ENCODE measurements around the gene MAVS.
"Not testable (repeated sequence)": the region's sequence is repeated elsewhere in the genome, so short reads cannot be mapped to it uniquely, and the experiment has no call there.

The MAVS gene

GRCh38 chr20:3847429-3847940 is 851 bp downstream of the MAVS start:
- no peak for DNase-seq (ENCODE audit: low read depth in 2 of 2)

GRCh38 chr20:3848565-3848964 is 1.9 kb downstream of the MAVS start:
- no peak for DNase-seq (ENCODE audit: low read depth in 2 of 2)

DNA sequence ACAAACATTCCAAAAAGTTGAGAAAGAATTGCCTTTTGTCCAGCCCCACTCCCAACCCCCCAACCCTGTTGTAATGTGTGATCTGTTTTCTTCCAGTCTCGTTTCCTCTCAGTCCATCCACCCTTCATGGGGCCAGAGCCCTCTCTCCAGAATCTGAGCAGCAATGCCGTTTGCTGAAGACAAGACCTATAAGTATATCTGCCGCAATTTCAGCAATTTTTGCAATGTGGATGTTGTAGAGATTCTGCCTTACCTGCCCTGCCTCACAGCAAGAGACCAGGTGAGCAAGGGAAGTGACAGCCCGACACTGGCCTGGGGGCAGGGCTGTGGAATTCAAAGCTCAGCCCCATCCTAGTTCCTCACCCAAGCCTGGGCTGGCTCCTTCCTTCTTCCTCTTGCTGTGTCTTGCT is 7.8 kb downstream of the MAVS start:
- no peak for DNase-seq (ENCODE audit: low read depth in 2 of 2)

DNA sequence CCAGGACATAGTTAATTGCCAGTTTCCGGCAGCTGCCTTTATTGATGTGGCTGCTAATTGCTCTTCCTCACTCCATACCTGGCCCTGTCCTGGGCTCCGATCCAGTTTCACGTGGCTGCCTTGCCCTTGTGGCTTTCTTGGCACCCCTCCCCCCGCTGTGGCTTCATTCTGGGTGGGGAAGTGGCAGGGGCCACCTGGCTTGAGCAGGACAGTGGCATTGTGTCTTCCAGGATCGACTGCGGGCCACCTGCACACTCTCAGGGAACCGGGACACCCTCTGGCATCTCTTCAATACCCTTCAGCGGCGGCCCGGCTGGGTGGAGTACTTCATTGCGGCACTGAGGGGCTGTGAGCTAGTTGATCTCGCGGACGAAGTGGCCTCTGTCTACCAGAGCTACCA is 10.8 kb downstream of the MAVS start:
- no peak for DNase-seq (ENCODE audit: low read depth in 2 of 2)

DNA sequence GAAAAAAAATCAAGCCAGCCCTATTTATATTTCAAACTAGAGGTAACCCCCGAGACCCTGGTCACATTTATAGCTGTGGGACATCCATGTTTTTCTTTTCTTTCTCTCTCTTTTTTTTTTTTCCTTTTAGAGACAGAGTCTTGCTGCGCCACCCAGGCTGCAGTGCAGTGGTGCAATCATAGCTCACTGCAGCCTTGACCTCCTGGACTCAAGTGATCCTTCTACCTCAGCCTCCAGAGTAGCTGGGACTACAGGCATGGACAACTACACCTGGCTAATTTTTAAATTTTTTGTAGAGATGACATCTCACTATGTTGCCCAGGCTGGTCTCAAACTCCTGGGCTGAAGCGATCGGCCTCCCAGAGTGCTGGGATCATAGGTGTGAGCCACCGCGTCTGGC is 12.1 kb downstream of the MAVS start:
- no peak for DNase-seq (ENCODE audit: low read depth in 2 of 2)

DNA sequence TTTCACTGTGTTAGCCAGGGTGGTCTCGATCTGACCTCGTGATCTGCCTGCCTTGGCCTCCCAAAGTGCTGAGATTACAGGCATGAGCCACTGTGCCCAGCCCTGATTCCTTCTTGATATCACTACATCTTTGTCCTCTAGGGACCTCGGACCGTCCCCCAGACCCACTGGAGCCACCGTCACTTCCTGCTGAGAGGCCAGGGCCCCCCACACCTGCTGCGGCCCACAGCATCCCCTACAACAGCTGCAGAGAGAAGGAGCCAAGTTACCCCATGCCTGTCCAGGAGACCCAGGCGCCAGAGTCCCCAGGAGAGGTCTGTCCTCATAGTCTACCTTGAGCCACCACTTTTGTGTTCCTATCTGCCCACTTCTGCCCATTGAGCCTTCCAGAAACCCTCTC is 14.6 kb downstream of the MAVS start:
- DNase-seq (ENCODE audit: low read depth in 2 of 2) = no peak

- DNase-seq (ENCODE audit: low read depth in 2 of 2) = no peak
Measured at GRCh38 chr20:3862333-3862732, 15.7 kb downstream of the MAVS start.

DNA sequence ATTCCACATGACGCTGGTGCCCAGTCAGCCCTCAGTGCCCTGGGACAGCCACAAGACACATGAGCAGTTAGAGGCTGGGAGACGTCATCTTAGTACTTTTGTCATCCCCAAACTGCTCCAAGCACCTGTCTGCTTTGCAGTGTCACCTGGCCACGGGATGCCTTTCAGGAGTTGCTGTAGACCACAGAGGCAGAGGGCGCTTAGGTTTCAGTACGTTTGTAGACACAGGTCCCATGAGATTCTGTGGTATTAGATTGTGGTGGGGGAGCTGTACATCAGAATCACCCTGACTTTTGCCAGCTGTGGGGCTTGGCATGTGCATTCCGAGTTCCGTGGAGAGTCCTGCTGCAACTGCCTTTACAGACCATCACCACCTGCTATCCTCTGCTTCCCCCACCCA is 16.7 kb downstream of the MAVS start:
- DNase-seq (ENCODE audit: low read depth in 2 of 2) = no peak

- DNase-seq (ENCODE audit: low read depth in 2 of 2) = no peak
Measured at GRCh38 chr20:3864518-3864917, 17.9 kb downstream of the MAVS start.

- no peak for DNase-seq (ENCODE audit: low read depth in 2 of 2)
Measured at GRCh38 chr20:3865152-3865886, 18.7 kb downstream of the MAVS start.

DNA sequence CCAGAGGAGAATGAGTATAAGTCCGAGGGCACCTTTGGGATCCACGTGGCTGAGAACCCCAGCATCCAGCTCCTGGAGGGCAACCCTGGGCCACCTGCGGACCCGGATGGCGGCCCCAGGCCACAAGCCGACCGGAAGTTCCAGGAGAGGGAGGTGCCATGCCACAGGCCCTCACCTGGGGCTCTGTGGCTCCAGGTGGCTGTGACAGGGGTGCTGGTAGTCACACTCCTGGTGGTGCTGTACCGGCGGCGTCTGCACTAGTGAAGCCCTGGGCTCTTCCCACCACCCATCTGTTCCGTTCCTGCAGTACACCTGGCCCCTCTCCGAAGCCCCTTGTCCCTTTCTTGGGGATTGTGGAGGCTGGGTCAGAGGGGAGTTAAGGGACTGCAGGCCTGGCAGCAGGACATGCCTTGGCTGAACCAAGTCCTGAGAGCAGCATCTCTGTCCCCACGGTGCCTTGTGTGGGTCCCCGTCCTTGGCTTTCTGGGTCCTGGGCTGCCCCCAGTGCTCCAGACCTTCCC is 19.3 kb downstream of the MAVS start:
- no peak for DNase-seq (ENCODE audit: low read depth in 2 of 2)

DNA sequence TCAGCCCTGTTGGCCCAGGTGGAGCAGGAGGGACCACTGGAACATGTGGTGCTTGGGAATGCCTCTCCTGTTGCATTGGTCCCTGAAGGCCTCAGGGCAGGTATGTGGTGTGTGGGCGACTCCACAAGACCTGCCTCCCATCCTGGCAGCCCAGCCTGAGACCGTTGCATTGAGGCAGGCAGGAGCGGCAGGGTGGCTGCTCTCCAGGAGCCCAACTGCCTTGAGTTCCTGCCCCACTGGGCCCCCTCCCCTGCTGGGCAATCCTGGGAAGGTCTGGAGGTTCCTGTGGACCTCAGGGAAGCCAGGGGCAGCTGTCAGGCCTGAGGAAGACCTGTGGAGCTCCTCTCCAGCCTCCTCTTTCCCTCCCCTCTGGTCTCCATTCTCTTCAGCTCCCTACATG is 19.8 kb downstream of the MAVS start:
- DNase-seq (ENCODE audit: low read depth in 2 of 2) = no peak

DNA sequence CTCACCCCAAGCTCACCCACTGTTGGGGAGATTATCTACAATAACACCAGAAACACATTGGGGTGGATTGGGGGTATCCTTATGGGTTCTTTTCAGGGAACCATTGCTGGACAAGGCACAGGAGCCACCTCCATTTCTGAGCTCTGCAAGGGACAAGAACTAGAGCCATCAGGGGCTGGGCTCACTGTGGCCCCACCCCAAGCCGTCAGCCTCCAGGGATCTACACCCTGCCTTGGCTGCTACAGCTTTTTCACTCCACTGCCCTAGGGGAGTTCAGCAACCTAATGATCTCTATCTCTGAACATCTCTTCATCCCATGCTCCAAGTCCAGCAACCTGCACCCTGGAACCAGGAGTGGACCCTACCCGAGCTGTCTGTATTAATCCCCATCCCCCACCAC is 21.2 kb downstream of the MAVS start:
- no peak for DNase-seq (ENCODE audit: low read depth in 2 of 2)

DNA sequence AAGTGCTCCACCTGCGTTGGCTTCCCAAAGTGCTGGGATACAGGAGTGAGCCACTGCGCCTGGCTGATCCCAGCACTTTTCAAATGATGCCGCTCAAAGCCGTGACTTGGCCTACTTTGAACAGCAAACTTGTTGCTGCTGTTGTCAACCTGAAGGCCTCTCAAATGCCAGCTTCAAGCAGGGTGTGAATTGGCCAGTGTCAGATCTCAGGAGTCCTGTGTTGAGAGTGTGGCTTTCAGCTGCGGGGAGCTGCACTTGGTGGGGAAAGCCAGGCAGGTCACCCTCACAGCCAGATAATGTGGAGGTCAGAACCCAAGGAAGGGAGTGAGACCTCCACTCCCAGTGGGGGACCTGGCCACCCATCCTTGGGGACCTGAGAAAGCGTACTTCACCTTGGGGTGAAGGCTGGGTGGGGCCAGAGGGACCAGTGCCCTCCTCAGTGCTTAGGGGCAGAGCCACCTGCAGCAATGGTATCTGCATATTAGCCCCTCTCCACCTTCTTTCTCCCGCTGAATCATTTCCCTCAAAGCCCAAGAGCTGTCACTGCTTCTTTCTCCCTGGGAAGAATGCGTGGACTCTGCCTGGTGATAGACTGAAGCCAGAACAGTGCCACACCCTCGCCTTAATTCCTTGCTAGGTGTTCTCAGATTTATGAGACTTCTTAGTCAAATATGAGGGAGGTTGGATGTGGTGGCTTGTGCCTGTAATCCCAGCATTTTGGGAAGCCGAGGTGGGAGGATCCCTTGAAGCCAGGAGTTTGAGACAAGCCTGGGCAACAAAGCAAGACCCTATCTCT is 23.4 kb downstream of the MAVS start:
- no peak for DNase-seq (ENCODE audit: low read depth in 2 of 2)

- DNase-seq (ENCODE audit: low read depth in 2 of 2) = no peak
Measured at GRCh38 chr20:3871550-3872265, 25.1 kb downstream of the MAVS start.

DNA sequence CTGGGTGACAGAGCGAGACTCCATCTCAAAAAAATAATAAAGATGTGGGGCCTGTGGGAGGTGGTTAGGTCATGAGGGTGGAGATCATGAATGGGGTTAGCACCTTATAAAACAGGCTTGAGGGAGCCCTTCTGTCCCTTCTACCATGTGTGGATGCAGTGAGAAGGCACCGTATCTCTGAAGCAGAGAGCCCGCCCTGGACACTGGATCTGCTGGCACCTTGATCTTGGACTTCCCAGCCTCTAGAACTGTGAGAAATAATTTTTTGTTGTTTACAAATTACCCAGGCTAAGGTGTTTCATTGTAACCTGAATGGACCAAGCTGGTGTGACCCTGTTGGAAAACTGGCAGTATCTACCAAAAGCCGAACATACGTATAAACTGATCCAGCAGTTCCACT is 26.9 kb downstream of the MAVS start:
- no peak for DNase-seq (ENCODE audit: low read depth in 2 of 2)

DNA sequence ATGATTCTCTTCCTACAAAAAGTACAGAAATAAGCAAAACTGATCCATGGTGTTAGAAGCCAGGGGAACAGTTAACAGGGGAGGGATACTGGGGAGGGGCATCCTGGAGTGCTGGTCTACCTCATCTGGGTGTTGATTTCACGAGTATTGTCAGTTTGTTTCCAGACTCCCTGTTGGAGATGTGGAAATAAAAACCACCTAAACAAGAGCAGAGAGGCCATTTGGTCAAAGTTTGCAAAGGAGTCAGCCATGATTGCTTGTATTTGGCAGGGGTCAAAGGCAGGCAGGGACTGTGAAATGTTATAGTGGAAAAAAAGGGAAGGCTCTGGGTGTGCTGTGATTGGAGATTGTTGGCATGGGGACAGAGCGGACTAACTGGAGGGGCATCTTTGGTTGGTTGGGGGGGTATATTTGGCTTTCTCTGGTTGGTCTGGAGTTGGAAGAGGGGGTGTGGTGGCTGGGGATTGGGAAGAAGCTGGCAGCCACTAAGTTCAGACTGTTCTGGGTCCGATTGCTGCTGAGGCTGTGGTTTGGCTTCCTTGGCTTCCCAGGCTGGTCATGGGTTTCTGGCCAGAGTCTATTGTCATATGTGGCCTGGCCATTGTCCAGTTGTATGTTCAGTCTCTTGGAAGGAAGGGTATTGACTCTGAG is 27.7 kb downstream of the MAVS start:
- no peak for DNase-seq (ENCODE audit: low read depth in 2 of 2)

DNA sequence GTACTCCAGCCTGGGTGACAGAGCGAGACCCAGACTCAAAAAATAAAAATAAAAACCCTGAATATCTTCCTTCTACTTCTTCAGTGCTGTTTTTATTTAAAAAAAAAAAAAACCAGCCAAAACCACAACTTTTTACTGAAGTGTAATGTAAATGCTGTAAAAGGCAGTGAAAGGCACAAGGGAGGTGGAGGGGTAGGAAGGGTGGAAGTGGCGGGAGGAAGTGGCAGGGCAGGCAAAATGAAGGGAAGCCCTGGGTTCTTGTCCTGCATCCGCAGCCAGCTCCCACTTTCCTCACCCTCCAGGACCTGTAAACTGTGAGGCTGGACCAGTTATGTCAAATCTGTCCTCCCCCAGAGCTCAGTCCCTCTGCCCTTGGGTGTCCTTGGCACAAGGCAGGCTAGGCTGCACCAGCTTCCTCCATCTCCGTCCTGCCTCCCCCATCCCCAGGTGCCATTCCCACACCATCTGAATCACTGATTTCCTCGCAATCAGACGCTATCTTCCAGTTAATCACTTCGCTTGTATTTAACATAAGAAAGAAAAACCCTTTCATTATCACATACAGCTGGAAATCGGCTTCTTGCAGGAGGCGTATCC is 28.8 kb downstream of the MAVS start:
- no peak for DNase-seq (ENCODE audit: low read depth in 2 of 2)

DNA sequence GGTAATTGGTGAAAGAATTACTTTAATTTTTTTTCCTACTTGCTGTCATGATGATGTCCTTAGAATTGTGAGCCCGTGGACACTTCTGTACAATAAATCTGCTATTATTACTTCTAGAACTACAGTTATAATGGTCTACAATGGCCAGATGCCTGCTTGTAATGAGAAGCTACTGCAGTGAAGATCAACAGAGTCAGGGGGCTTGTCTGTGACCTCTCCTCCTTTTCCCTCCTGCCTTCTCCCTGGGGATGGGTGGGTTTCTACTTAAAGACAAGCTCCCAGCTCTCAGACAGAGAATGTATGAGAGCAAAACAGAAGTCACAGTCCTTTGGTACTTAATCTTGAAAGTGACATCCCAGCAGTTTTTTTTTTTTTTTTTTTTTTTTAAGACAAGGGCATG is 29.4 kb downstream of the MAVS start:
- no peak for DNase-seq (ENCODE audit: low read depth in 2 of 2)

GRCh38 chr20:3876676-3877075 is 30.0 kb downstream of the MAVS start:
- no peak for DNase-seq (ENCODE audit: low read depth in 2 of 2)

- not testable (repeated sequence) for DNase-seq (ENCODE audit: low read depth in 2 of 2)
Measured at GRCh38 chr20:3878921-3879274, 32.3 kb downstream of the MAVS start.

Data from stimulated activated CD4-positive, alpha-beta T cell treated with anti-CD3 and anti-CD28 coated beads, Interleukin-15, amount 100 ng/mL, for 48 hours (primary cell).